Caco-2 (cell line): ENCODE data around the gene IL1RAP. TPM values are rescaled to one million over a fixed set of nuclear protein-coding genes. Genes with fewer than 3 reads are reported as not detected.

Experiments
- BruUV-seq: library from RNA; stranded (reverse); fragments of 400-500 nt; replicated peaks from 2 replicates; lab custom pipeline; 2021; lab: Mats Ljungman, UMichigan
- CTCF ChIA-PET: fragments of 300-600 bp; sonication (Branson Sonifier 250); formaldehyde crosslinking; loops from one replicate; lab custom pipeline; 2022; ENCODE audit warnings: antibody characterized with exemption; lab: Charles Lee
- POLR2A ChIA-PET: fragments of 300-600 bp; sonication (Branson Sonifier 250); formaldehyde crosslinking; loops from one replicate; lab custom pipeline; 2022; ENCODE audit warnings: antibody characterized with exemption; lab: Charles Lee
- DNase-seq, 2 experiments: peaks; one replicate each; pipeline versions ENCODE4 v3.0.0 to v3.0.0-alpha.2; 2020 to 2022
- H3K27me3 ChIP-seq: replicated peaks from 2 replicates; pipeline ENCODE4 v1.6.0; 2011; ENCODE audit warnings: low read length; ENCODE audit not compliant: control insufficient read depth, insufficient read depth
- H3K36me3 ChIP-seq: 2 replicates; pipeline ENCODE4 v1.5.1; 2011; ENCODE audit warnings: low read length; ENCODE audit not compliant: control insufficient read depth, insufficient read depth
- H3K4me1 ChIP-seq: fragments of 250-450 bp; sonication (Bioruptor Pico); 2 replicates; pipeline ENCODE4 v1.5.1; 2020; ENCODE audit warnings: mild to moderate bottlenecking
- H3K4me3 ChIP-seq: 2 replicates; pipeline ENCODE4 v1.5.1; 2011; ENCODE audit warnings: low read depth, mild to moderate bottlenecking, control low read depth, low read length
- H3K9me3 ChIP-seq: fragments of 250-450 bp; sonication (Bioruptor Pico); 2 replicates; pipeline ENCODE4 v1.5.1; 2020; ENCODE audit warnings: mild to moderate bottlenecking, moderate library complexity
- H3K27ac Mint-ChIP-seq: one replicate; pipeline ENCODE4 v1.8.0; 2022; ENCODE audit warnings: mixed read lengths; ENCODE audit not compliant: unreplicated experiment
- H3K27me3 Mint-ChIP-seq: one replicate; pipeline ENCODE4 v1.8.0; 2022; ENCODE audit warnings: mixed read lengths; ENCODE audit not compliant: insufficient read depth, unreplicated experiment
- H3K36me3 Mint-ChIP-seq: one replicate; pipeline ENCODE4 v1.8.0; 2022; ENCODE audit warnings: mild to moderate bottlenecking, mixed read lengths; ENCODE audit not compliant: insufficient read depth, unreplicated experiment
- H3K4me1 Mint-ChIP-seq: one replicate; pipeline ENCODE4 v1.8.0; 2022; ENCODE audit warnings: low read depth, mixed read lengths; ENCODE audit not compliant: unreplicated experiment
- H3K4me3 Mint-ChIP-seq: one replicate; pipeline ENCODE4 v1.8.0; 2022; ENCODE audit warnings: mild to moderate bottlenecking, moderate library complexity, mixed read lengths; ENCODE audit not compliant: unreplicated experiment
- H3K9me3 Mint-ChIP-seq: one replicate; pipeline ENCODE4 v1.8.0; 2022; ENCODE audit warnings: mixed read lengths; ENCODE audit not compliant: unreplicated experiment
- intact Hi-C: fragments of 100-400 bp; cut with micrococcal nuclease; formaldehyde crosslinking; loops from one replicate; pipeline ENCODE4 v1.10.0; 2022; ENCODE audit not compliant: unreplicated experiment
- total RNA-seq: library from RNA; stranded (reverse); gene quantifications from 2 replicates; pipeline ENCODE4 v1.2.3, GENCODE V29; 2022
- TF ChIP-seq, protein P1 (sequence below), 2 experiments: fragments of 200-600 bp in 1 of 2; IDR thresholded peaks; 1 replicate in 1 of 2; 2 replicates in 1 of 2; pipeline versions ENCODE4 v1.5.1 to v1.8.0; 2011 to 2022; ENCODE audit warnings: antibody characterized with exemption in 1 of 2, control low read depth in 1 of 2, inconsistent platforms in 1 of 2, low read depth in 1 of 2, low read length in 1 of 2, mild to moderate bottlenecking in 1 of 2, moderate library complexity in 1 of 2; ENCODE audit not compliant: insufficient read depth in 1 of 2, severe bottlenecking in 1 of 2, unreplicated experiment in 1 of 2

Gene IL1RAP
- total RNA-seq, 1 experiment from 2014 or later: 5.1 TPM

DNA sequence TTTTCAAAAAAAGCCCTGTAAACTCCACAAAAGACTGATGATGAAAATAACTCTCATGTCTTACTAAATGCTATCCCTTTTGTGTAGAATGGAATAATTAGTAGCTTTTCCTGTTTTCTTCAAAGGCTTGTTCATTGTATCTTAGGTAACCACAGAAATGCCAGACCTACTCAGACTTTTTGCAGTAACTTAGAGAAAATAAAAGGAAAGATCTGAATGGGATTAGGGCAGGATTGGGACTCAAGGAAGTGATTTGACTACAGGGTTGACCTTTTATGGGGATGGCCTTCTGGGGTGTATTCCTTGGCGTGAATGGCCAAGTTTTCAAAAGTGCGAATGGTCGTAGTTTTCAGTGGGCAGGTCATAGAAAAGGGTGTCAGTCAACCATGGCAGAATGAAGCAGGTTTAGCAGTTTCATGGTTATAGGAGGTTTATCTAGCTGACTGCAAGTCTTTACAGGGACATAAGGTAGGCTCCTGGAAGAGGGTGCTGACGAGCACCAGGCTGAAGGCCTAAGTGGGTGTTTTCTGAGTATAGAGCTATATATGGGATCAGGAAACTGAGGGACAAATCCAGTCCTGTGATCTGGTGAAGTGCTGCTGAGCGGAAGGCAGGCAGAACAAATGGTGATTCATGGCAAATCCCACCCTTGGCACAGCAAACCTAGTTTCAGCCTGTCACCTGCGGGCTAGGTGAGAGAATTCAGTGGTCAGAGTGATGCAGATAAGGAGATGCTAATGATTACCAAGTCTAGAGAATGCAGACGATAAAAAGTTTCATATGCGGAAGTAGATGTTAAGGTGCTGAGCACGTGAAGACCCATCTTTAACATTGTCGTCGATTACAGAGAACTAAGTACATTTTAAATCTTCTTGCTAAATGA, 46.4 kb downstream of the IL1RAP start:
- BruUV-seq: no TSS peak
- DNase-seq: no peak
- no peaks in the 10 kb centered on the region for H3K36me3 Mint-ChIP-seq
- intact Hi-C loops: no loop called here
- H3K4me1 Mint-ChIP-seq: no peaks in the 10 kb centered on the region
- no peak overlapping the region for H3K4me3 Mint-ChIP-seq
- H3K27me3 ChIP-seq: no peaks in the 10 kb centered on the region
- no peaks in the 10 kb centered on the region for H3K9me3 ChIP-seq
- H3K9me3 Mint-ChIP-seq: no peaks in the 10 kb centered on the region
- H3K27ac Mint-ChIP-seq: no peak overlapping the region
- 0 out of 2 replicates have a peak, but pooled peaks cover 4% of the 10 kb centered on the region for H3K4me1 ChIP-seq
- no peak overlapping the region for H3K4me3 ChIP-seq
- H3K27me3 Mint-ChIP-seq: no peaks in the 10 kb centered on the region
- H3K36me3 ChIP-seq: no peaks in the 10 kb centered on the region
- TF ChIP-seq, protein P1, sequence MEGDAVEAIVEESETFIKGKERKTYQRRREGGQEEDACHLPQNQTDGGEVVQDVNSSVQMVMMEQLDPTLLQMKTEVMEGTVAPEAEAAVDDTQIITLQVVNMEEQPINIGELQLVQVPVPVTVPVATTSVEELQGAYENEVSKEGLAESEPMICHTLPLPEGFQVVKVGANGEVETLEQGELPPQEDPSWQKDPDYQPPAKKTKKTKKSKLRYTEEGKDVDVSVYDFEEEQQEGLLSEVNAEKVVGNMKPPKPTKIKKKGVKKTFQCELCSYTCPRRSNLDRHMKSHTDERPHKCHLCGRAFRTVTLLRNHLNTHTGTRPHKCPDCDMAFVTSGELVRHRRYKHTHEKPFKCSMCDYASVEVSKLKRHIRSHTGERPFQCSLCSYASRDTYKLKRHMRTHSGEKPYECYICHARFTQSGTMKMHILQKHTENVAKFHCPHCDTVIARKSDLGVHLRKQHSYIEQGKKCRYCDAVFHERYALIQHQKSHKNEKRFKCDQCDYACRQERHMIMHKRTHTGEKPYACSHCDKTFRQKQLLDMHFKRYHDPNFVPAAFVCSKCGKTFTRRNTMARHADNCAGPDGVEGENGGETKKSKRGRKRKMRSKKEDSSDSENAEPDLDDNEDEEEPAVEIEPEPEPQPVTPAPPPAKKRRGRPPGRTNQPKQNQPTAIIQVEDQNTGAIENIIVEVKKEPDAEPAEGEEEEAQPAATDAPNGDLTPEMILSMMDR (IDR thresholded peaks at IDR 0.05; ENCODE audit: insufficient read depth in 1 of 2, low read depth in 1 of 2, low read length in 1 of 2, severe bottlenecking in 1 of 2, unreplicated experiment in 1 of 2): no peak
- ChIA-PET CTCF (no interaction called here), POLR2A (no interaction called here)

GRCh38 chr3:190562866-190563510, 49.1 kb downstream of the IL1RAP start:
- Mint-ChIP-seq H3K36me3 (peaks cover 6% of the 10 kb centered on the region), H3K4me3 (no peak overlapping the region), H3K27me3 (no peaks in the 10 kb centered on the region), H3K27ac (no peak overlapping the region), H3K9me3 (peaks cover 10% of the 10 kb centered on the region), H3K4me1 (no peaks in the 10 kb centered on the region)
- H3K36me3 ChIP-seq: no peaks in the 10 kb centered on the region
- intact Hi-C loops: no loop called here
- BruUV-seq: no TSS peak
- no peak overlapping the region for H3K4me3 ChIP-seq
- H3K27me3 ChIP-seq: no peaks in the 10 kb centered on the region
- H3K4me1 ChIP-seq: 0 out of 2 replicates have a peak, but pooled peaks cover 7% of the 10 kb centered on the region
- DNase-seq: no peak
- TF ChIP-seq, protein P1 (IDR thresholded peaks at IDR 0.05; ENCODE audit: insufficient read depth in 1 of 2, low read depth in 1 of 2, low read length in 1 of 2, severe bottlenecking in 1 of 2, unreplicated experiment in 1 of 2): no peak
- no peaks in the 10 kb centered on the region for H3K9me3 ChIP-seq
- ChIA-PET POLR2A (no interaction called here), CTCF (no interaction called here)

- intact Hi-C loops: no loop called here
- no peak overlapping the region for H3K4me3 Mint-ChIP-seq
These were observed 50.3 kb downstream of the IL1RAP start for GRCh38 chr3:190564175-190564574.

More at GRCh38 chr3:190564175-190564574, 50.3 kb downstream of the IL1RAP start:
- H3K27me3 ChIP-seq: no peaks in the 10 kb centered on the region
- ChIA-PET POLR2A (no interaction called here), CTCF (no interaction called here)
- H3K27me3 Mint-ChIP-seq: no peaks in the 10 kb centered on the region
- TF ChIP-seq, protein P1 (IDR thresholded peaks at IDR 0.05; ENCODE audit: insufficient read depth in 1 of 2, low read depth in 1 of 2, low read length in 1 of 2, severe bottlenecking in 1 of 2, unreplicated experiment in 1 of 2): no peak
- BruUV-seq: no TSS peak
- no peaks in the 10 kb centered on the region for H3K4me1 Mint-ChIP-seq
- H3K9me3 Mint-ChIP-seq: peaks cover 10% of the 10 kb centered on the region
- no peak for DNase-seq
- 0 out of 2 replicates have a peak, but pooled peaks cover 7% of the 10 kb centered on the region for H3K4me1 ChIP-seq
- H3K9me3 ChIP-seq: no peaks in the 10 kb centered on the region
- H3K27ac Mint-ChIP-seq: no peak overlapping the region
- H3K36me3 Mint-ChIP-seq: peaks cover 6% of the 10 kb centered on the region
- no peaks in the 10 kb centered on the region for H3K36me3 ChIP-seq
- H3K4me3 ChIP-seq: no peak overlapping the region
